ENCODE results near the gene APOBEC3G.

GRCh38 chr22:39114112-39114511, 37.0 kb downstream of the APOBEC3G start:
- TF ChIP-seq CTCF (IDR thresholded peaks at IDR 0.05) (no peak), POLR2A (IDR thresholded peaks at IDR 0.05) (no peak)

All from testis (tissue), 2 donors.